NCI-H1105 treated with DMSO at 0.1 percent for 48 hours (cell line): ENCODE measurements around the gene PLIN4.
A peak's percentile ranks its signal among the peaks of the same experiment; 100 is the strongest.

Experiments
- DNase-seq: peaks from one replicate; lab custom pipeline; 2025; lab: John Stamatoyannopoulos, UW

The PLIN4 gene

DNA sequence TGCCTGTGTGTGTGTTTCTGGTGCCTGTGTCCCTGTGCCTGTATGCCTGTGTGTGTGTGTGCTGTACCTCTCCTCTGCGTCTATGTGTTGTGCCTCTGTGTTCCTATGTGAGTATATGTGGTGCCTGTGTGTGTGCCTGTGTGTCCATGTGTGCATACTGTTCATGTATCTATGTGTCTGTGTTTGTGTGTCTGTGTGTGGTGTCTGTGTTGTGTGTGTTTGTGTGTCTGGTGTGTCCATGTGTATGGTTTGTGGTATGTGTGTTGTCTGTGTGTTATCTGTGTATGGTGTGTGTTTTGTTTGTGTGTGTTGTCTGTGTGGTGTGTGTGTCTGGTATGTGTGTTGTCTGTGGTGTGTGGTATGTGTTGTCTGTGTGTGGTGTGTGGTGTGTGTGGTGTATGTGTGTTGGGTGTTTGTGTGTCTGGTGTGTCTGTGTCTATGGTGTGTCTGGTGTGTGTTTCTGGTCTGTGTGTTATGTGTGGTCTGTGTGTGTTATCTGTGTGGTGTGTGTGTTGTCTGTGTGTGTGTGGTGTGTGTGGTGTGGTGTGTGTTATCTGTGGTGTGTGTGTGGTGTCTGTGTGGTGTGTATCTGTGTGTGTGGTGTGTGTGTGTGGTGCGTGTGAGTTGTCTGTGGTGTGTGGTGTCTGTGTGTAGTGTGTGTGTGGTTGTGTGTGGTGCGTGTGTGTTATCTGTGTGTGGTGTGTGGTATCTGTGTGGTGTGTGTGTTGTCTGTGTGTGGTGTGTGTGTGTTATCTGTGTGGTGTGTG, 25.8 kb downstream of the PLIN4 start:
- DNase-seq, result no peak

DNA sequence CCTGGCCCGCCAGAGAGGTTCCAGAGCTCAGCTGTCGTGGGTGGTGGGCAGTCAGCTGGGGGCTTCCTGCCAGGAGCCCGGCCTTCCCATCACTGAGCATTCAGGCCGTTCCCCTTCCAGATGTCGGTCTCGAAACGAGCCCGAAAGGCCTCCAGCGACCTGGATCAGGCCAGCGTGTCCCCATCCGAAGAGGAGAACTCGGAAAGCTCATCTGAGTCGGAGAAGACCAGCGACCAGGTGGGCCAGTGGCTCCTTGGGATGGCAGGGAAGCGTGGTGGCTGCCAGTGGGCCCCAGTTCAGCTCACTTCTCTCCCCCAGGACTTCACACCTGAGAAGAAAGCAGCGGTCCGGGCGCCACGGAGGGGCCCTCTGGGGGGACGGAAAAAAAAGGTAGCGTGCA, 26.8 kb downstream of the PLIN4 start:
- DNase-seq, result no peak

DNA sequence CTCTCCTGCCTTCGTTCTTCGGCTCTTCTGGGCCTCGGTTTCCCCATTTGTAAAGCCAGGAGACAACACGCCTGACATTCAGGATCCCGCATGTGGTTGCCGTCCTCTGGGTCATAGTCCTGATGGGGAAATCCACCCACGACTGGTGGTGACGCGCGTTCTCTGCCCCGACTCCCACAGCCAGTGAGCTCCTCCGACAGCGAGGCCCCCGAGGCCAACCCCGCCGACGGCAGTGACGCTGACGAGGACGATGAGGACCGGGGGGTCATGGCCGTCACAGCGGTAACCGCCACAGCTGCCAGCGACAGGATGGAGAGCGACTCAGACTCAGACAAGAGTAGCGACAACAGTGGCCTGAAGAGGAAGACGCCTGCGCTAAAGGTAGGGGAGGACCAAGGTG, 29.8 kb downstream of the PLIN4 start:
- no peak for DNase-seq

DNA sequence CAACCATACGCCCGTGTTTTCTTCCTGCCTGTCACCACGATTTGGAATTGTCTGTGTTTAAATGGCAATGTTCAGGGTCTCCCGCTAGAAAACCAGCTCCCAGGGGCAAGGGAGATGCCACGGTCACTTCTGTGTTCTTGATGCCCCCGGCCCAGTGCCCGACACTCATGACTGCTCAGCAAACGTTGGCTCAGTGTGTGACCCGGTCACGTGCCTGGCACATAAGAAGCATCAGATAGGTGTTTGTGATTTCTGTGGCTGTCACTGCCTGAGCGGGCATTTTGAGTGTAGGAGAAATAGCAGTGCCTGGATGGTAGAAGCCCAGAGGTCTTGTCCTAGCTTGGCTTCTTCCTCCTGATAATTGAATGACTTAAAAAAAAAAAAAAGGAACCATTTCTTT, 30.7 kb downstream of the PLIN4 start:
- no peak for DNase-seq

- no peak for DNase-seq
Observed at GRCh38 chr19:4483385-4483784, 34.9 kb downstream of the PLIN4 start.

DNA sequence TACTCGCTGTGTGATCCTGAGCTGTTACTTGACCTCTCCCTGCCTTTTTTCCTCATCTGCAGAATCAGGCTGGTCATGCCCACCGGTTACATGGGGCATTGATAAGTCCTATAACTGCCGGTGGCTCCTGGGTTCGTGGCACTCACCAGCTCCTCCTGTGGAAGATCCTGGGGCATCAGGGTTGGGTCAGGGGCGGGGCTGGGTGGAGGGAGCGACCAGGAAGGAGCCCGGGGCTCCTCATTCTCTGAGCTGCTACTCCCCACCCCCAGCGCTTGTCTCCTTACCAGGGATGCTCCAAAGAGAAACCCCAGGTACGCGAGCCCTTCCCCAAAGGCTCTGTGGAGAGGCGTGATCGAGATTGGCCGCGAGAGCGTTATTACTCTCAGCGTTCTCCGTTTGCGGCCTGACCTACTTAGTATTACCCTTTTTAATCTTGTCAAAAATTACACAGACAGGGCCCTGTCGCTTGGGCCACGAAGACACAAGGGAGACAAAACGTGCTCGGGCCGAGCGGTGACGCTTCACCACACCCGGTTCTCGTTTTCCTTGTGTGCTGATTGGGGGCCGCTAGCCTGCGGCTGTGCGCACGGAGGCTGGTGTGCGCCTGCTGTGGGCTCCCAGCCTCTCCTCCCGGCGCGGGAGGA, 35.4 kb downstream of the PLIN4 start:
- DNase-seq, result no peak

- no peak for DNase-seq
Observed at GRCh38 chr19:4477034-4477801, 41.1 kb downstream of the PLIN4 start.

- peak; percentile 87 for DNase-seq
Observed at GRCh38 chr19:4474514-4475022, 43.7 kb downstream of the PLIN4 start.

- no peak for DNase-seq
Observed at GRCh38 chr19:4473763-4474513, 44.3 kb downstream of the PLIN4 start.

DNA sequence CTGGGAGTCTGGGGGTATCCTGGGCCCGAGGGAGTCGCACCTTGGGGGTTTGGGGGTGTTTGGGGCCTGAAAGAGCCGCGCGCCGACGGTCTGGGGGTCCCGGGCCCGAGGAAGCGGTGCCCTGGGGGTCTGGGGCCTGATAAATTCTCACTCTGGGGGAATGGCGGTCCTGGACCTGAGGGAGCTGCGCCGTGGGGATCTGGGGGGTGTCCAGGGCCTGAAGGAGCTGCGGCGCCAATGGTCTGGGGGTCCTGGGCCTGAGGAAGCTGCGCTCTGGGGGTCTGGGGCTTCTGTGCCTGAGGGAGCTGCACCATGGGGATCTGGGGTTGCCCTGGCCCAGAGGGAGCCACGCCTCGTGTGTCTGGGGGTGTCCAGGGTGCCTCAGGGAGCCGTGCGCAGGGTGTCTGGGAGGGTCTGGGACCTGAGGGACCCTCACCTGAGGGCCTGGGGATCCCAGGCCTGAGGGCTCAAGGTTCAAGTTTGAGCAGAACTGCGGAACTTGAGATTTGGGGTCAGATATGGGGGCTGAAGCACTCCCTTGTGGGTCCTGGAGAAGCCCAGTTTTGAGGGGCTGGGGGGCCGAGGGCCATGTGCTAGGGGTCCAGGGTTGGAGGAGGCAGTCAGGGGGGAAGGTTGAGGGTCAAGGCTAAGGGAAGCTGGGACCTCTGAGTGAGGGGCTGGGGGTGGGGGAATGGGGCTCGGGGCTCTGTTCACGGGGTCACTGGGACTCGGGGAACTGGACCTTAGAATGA, 45.1 kb downstream of the PLIN4 start:
- no peak for DNase-seq

GRCh38 chr19:4472174-4472974, 45.9 kb downstream of the PLIN4 start, which contains the start of gene HDGFL2:
Gene HDGFL2, plus strand, starts transcription at chr19:4472297. Its CDS starts 54 bp downstream, at chr19:4472351.
- DNase-seq, result no peak

GRCh38 chr19:4471403-4472173, 46.7 kb downstream of the PLIN4 start:
- DNase-seq, result peak; percentile 100

GRCh38 chr19:4467835-4468234, 50.5 kb downstream of the PLIN4 start:
- no peak for DNase-seq

DNA sequence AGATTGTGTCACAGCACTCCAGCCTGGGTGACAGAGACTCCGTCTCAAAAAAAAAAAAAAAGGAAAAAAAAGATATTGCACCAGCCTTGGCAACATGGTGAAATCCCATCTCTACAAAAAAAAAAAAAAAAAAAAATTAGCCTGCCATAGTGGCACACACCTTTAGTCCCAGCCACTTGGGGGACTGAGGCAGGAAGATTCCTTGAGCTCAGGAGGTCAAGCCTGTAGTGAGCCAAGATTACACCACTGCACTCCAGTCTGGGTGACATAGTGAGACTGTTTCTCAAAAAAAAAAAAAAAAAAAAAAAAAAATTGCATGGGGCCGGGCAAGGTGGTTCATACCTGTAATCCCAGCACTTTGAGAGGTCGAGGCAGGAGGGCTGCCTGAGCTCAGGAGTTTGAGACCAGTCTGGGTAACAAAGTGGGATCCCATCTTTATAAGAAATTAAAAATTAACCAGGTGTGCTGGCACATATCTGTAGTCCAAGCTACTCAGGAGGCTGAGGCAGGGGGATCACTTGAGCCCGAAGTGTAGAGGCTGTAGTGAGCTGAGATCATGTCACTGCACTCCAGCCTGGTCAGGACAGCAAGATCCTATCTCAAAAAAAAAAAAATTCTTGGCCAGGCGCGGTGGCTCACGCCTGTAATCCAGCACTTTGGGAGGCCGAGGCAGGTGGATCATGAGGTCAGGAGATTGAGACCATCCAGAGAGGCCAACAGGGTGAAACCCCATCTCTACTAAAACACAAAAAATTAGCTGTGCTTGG, 53.3 kb downstream of the PLIN4 start:
- no peak for DNase-seq

- DNase-seq, result peak; percentile 96
Observed at GRCh38 chr19:4457654-4458395, 60.5 kb downstream of the PLIN4 start, which contains the start of gene UBXN6. Gene UBXN6, minus strand, starts transcription at chr19:4457794. Its CDS starts 97 bp downstream, at chr19:4457697.

DNA sequence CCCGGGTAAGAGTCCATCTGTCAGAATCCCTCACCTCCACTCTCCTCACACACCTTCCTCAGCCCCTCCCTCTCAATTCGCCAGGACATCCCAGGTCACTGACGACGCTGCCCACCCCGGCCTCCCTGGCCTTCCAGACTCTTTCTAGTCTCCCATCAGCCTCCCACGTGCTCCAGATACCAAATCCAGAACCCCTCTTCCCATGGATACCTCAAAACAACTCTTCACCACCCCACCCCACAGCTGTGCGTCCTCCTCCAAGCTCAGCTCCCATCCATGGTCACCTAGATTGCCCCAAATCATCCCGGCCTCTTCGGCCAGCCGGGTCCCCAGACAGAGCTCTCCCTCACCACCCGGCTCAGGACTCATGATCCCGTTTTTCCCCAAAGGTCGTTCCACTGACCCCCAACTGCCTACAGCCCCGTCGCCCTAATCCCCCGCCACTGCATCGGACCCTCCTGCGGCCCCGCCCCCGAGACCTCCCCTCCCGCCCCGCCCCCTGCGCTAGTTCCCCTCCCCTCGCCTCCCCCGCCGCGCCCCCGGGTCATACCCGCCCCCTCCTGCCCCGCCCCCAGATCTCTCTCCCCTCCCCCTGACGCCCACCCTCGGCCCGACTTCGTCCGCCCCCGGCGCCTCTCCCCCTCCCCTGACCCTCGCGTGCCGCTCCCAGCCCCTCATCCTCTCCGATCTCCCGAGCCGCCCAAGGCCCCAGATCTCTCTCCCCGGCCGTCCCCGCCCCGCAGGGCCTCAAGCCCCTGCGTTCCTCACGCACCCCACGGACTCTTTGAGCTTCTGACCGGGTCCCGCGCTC, 61.2 kb downstream of the PLIN4 start:
- peak; percentile 53 for DNase-seq

- DNase-seq, result peak; percentile 30
Observed at GRCh38 chr19:4456476-4456842, 61.8 kb downstream of the PLIN4 start.
